ENCODE data around the gene SDK2. TPM values are rescaled to one million over a fixed set of nuclear protein-coding genes. Genes with fewer than 3 reads are reported as not detected.

SDK2 gene
- total and polyA plus RNA-seq, 2 of the 4 experiments (the other 2 are of a cell fraction) = under 0.01 to 0.03 TPM

GRCh38 chr17:73541111-73541510 is 103.1 kb downstream of the SDK2 start:
- Histone ChIP-seq H2AK5ac (ENCODE audit: low read depth, low read length) (no peak overlapping the region), H3K9me1 (ENCODE audit: insufficient read depth, low read length) (no peaks in the 10 kb centered on the region), H4K8ac (ENCODE audit: low read depth in 2 of 2, low read length in 2 of 2) (no peak overlapping the region), H3K56ac (ENCODE audit: extremely low read depth, insufficient read depth, low read length) (no peak overlapping the region), H4K91ac (ENCODE audit: insufficient read depth, low read depth, low read length) (no peak overlapping the region), H2AK9ac (replicated peaks; ENCODE audit: low read depth, low read length, poor library complexity) (no peak overlapping the region), H3K9ac (ENCODE audit: low read depth, low read length) (no peak overlapping the region), H3K18ac (ENCODE audit: low read depth, low read length) (no peak overlapping the region), H4K5ac (ENCODE audit: low read depth, low read length) (no peak overlapping the region), H3K36me3 (ENCODE audit: control insufficient read depth, insufficient read depth, low read length) (no peaks in the 10 kb centered on the region), H2BK5ac (ENCODE audit: low read depth, low read length, poor library complexity, severe bottlenecking) (no peak overlapping the region), H3K27me3 (ENCODE audit: control insufficient read depth, insufficient read depth, low read length) (no peaks in the 10 kb centered on the region; the same call in 1 of the 2 replicates), H3K4me2 (ENCODE audit: low read depth, low read length) (no peak overlapping the region), H3K14ac (replicated peaks; ENCODE audit: low read depth, low read length) (no peak overlapping the region), H2BK15ac (ENCODE audit: low read depth, low read length) (no peak overlapping the region), H4K20me1 (ENCODE audit: insufficient read depth, low read length) (no peaks in the 10 kb centered on the region), H3K23ac (ENCODE audit: low read depth, low read length) (no peak overlapping the region), H2BK20ac (ENCODE audit: low read depth, low read length) (no peak overlapping the region), H3K9me3 (ENCODE audit: control insufficient read depth, insufficient read depth, low read length) (no peaks in the 10 kb centered on the region), H3K4me1 (ENCODE audit: control insufficient read depth, insufficient read depth, low read length) (no peaks in the 10 kb centered on the region), H3K4me3 (ENCODE audit: insufficient read depth, low read depth, low read length) (no peak overlapping the region), H3K4ac (ENCODE audit: low read depth, low read length) (no peak overlapping the region), H2BK120ac (ENCODE audit: low read depth, low read length) (no peak overlapping the region), H2AFZ (replicated peaks; ENCODE audit: low read length, poor library complexity) (no peak overlapping the region), H3K79me1 (ENCODE audit: low read depth in 1 of 2, low read length in 2 of 2) (no peaks in the 10 kb centered on the region), H3K27ac (ENCODE audit: insufficient read depth, low read length) (no peak overlapping the region)
- BruUV-seq (replicated peaks) = no TSS peak
- DNase-seq = no peak
- CTCF ChIA-PET = no interaction called here
- in situ Hi-C loops (cut with MboI; ENCODE audit: low sequenced_read_pairs) (loop anchor here (25.0 kb wide), 1 partner anchor 279 kb away; the partner anchor contains the start of gene CPSF4L), intact Hi-C loops (cut with micrococcal nuclease) (no loop called here), dilution Hi-C loops (cut with HindIII; ENCODE audit: low sequenced_read_pairs, unreplicated experiment) (no loop called here)
- no peak for ATAC-seq (ENCODE audit: low read depth)
- no peak for TF ChIP-seq CHD1 (IDR thresholded peaks at IDR 0.05; ENCODE audit: low read depth, low read length)
- TF ChIP-seq RCOR1 (IDR thresholded peaks at IDR 0.05; ENCODE audit: insufficient replicate concordance, low read length) = no peak
- no peak for TF ChIP-seq RFX5 (IDR thresholded peaks at IDR 0.05; ENCODE audit: low read depth, low read length)
- no peak for TF ChIP-seq ELK1 (IDR thresholded peaks at IDR 0.05; ENCODE audit: borderline replicate concordance, low read depth, low read length)
- no peak for TF ChIP-seq CTCF (conservative IDR thresholded peaks at IDR 0.05; ENCODE audit: low read depth, low read length)
- no peak for TF ChIP-seq NFE2L2 (IDR thresholded peaks at IDR 0.05; ENCODE audit: low read depth, low read length)
- TF ChIP-seq MAFK (IDR thresholded peaks at IDR 0.05; ENCODE audit: low read depth, low read length) = no peak
- no peak for TF ChIP-seq FOS (IDR thresholded peaks at IDR 0.05; ENCODE audit: low read depth, low read length)
- TF ChIP-seq MAZ (IDR thresholded peaks at IDR 0.05; ENCODE audit: borderline replicate concordance, low read depth, low read length) = no peak
- no peak for TF ChIP-seq SMC3 (IDR thresholded peaks at IDR 0.05; ENCODE audit: low read depth, low read length)
- TF ChIP-seq RAD21 (IDR thresholded peaks at IDR 0.05; ENCODE audit: low read length) = no peak
- no peak for TF ChIP-seq MXI1 (IDR thresholded peaks at IDR 0.05; ENCODE audit: borderline replicate concordance, low read depth, low read length)
- TF ChIP-seq, protein P1, sequence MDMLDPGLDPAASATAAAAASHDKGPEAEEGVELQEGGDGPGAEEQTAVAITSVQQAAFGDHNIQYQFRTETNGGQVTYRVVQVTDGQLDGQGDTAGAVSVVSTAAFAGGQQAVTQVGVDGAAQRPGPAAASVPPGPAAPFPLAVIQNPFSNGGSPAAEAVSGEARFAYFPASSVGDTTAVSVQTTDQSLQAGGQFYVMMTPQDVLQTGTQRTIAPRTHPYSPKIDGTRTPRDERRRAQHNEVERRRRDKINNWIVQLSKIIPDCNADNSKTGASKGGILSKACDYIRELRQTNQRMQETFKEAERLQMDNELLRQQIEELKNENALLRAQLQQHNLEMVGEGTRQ (IDR thresholded peaks at IDR 0.05; ENCODE audit: low read depth, low read length) = no peak
- no peak for TF ChIP-seq POLR2A (IDR thresholded peaks at IDR 0.05; ENCODE audit: low read depth, low read length)
- no peak for TF ChIP-seq BHLHE40 (IDR thresholded peaks at IDR 0.05; ENCODE audit: low read depth, low read length)
- no peak for TF ChIP-seq CEBPB (IDR thresholded peaks at IDR 0.05; ENCODE audit: low read depth, low read length)
- WGBS, 2 experiments (ENCODE audit: extremely low coverage in 2 of 2, insufficient read length in 1 of 2) = 48% methylated on average over 3 of the region's 6 CpGs; no CpG with 5 or more reads in 1 of the 2 experiments
- POLR2A ChIA-PET (ENCODE audit: unreplicated experiment) = no interaction called here
